Measurements from ENCODE around the gene GPAT2.
"Not testable (repeated sequence)": the region's sequence is repeated elsewhere in the genome, so short reads cannot be mapped to it uniquely, and the experiment has no call there.

GRCh38 chr2:96049917-96050262 lies 15.2 kb upstream of the GPAT2 start:
- TF ChIP-seq CTCF, EZH2phosphoT487 (IDR thresholded peaks at IDR 0.05): not testable (repeated sequence)
